DMS79 (cell line): ENCODE data around the gene NEURL1.
"Not testable (repeated sequence)": the region's sequence is repeated elsewhere in the genome, so short reads cannot be mapped to it uniquely, and the experiment has no call there.

Source experiments
- DNase-seq: peaks from one replicate; lab custom pipeline; 2025; lab: John Stamatoyannopoulos, UW

Gene NEURL1

DNA sequence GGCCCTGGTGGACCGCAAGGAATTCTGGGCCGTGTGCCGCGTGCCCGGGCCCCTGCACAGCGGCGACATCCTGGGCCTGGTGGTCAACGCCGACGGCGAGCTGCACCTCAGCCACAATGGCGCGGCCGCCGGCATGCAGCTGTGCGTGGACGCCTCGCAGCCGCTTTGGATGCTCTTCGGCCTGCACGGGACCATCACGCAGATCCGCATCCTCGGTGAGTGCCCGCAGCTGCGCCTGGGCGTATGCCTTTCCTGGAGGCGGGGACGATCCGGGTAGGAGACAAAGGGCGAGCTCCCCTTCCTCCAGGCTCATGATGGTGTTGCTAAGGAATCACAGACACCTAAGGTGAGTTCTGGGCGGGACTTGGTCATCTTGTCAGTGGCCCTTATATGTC is 91.5 kb downstream of the NEURL1 start:
- DNase-seq = no peak

DNA sequence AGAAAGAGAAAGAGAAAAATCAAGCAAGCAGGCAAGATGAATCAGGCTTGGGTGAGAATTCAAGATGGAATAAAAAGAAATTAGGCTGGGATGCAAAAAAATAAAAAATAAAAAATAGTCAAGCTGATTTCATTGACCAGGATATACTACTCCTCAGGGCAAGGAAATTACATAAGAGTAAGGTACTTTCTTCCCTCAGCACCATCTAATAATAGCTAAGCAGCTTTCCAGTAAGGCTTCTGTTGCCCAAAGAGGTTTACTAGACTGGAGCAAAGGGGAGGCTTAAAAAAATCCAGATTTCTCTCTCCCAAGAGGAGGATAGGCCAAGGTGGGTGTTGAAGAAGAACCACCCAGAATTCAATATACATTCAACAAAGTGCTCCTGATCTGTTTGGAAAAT is 93.6 kb downstream of the NEURL1 start:
- DNase-seq = no peak

DNA sequence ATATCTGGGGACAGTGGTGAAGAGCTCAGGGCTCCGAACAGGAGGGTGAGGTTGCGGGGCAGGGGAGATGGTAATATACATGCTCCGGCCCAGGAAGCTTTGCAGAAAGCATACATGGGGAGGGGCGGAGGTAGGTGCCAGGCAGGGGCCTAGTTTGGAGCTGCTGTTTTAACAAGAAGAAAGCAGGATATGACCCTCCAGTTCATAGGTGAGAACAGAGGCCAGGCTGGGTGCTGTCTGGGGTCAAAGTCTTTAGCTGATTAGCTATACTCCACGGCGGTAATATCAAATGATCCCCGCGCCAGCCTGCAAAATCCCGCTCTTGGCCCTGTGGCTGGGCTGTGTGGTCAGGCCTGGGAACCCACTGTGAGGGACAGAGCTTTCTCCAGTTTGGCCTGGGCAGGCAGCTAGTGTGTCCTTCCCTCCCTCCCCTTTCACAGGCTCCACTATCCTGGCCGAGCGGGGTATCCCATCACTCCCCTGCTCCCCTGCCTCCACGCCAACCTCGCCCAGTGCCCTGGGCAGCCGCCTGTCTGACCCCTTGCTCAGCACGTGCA is 95.6 kb downstream of the NEURL1 start:
- no peak for DNase-seq

DNA sequence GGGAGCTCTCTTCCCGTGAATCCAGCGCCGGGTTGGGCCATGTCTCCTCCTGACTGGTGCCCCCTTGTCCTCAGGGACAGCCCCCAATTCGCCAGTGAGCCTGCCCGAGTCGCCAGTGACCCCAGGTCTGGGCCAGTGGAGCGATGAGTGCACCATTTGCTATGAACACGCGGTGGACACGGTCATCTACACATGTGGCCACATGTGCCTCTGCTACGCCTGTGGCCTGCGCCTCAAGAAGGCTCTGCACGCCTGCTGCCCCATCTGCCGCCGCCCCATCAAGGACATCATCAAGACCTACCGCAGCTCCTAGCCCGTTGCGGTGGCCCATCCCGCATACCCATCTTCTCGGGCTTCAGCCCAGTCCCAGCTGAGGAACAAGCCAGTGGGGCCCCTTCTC is 96.6 kb downstream of the NEURL1 start:
- DNase-seq = no peak

DNA sequence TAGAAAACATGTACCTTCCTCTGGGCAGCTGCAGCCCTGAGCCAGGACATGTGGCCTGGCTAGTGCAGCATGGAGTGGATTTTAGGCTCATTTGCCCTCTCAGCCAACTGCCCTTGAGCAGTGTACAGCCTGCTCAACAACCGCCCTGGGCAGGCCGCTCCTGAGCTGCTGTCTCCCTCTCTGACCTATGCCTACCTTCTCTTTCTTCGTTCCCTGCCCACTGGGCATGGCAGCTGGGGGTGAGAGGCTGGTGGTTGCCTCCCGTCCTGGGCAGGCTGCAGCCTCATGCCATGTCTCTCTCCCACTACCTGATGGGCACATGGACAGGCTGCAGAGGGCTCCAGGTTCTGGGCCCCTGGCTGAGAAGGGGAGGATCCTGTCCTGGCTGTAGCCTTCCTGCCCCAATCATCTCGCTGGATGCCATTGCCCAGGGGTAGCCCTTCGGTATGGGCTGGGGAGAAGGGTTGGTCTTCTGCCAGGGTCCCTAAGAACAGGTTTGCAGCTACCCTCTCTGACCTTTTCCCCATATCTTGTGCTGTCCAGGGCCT is 97.3 kb downstream of the NEURL1 start:
- DNase-seq = no peak

DNA sequence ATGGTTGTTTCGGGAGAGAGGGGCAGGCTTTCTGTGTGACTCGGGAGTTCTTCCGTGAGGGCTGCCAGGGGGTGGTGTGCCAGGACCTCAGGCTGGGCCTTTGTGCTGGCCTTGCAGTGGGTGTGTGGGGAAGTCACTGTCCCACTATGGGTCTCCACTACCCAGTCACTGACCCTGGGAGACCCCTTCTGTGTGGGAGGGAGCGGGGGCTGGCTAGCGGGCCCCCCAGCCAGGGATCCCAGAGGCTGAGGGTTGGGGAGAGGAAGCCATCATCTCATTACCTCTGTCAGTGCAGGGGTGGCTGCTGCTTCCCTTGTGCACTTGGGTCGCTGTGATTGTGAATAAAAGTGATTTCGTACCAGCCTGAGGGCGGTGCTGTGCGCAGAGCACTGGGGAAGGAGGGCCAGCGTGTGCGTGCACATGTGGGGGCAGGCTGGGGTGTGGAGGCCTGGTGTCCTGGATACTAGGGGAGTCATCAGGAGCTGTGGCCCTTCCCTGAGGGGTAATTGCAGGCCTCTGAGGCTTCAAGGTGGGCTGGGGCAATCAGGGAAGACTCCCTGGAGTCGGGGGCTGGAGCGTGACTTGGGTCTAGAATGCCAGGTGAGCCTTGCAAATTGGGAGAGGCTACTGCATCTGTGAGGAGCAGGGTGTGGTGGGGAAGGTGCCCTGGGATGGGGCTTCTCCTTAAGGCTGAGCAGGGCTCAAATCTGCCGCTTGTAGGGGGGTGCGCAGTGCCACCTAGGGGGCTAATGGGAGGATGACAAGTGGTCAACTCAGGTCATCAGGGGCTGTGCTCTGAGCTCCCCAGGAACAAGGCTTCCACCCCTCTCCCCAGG is 98.9 kb downstream of the NEURL1 start:
- DNase-seq = no peak

DNA sequence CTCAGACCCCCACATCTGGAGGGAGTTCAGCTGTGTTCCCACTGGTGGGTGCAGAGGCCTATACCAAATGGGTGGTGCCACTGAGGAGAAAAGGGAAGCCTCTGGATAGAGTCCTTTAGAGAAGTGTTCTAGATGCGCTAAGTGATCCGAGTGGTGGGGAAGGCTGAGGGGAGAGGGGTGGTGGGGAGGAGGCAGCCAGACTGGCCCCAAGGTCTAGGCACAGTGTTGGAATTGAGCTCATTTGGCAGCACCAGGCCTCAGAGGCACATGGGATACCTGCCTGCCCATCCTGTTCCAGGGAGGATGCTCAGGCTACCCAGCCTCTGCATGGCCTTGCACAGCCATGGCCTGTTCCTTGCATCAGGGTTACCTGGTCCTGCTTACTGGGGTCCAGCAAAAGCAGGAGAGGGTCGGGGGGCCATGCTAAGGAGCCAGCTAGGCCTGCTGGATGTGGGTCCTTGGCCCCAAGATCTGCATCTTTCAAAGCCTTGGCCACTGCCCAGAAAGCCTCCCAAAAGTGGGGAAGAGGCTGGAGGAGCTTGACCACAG is 99.6 kb downstream of the NEURL1 start:
- no peak for DNase-seq

DNA sequence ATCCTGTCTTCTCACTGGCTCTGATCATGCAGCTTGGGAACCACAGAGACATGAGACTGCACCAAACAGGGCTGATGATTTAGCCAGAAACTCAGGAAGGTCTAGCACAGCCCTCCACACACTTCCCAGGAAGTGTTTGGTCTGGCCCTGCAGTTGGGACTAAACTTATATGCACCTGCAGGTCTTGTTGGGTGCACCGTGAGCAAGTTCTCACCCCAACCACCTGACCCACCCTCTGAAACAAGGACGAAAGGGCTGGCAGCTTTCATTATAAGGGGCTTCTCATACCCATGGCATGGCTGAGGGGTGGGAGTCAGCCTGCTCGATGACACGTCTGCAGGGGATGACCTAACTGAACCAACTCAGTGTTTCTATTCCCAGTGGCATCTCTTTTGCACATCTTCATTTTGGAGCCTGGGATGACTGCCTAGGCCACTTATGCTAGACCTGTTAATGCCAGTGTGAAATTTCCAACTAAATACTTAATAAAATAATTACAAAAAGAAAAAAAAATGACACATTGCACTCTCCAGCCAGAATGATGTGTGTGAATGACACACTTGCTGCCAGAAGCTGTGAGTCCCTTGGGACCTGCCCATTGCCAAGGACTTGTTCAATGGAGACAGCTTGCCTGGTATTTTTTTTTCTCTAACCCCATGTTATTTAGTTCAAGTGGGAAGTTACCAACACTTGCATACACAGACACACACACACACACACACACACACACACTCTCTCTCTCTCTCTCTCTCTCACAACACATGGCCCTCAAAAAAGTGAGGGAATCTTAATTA is 102.6 kb downstream of the NEURL1 start:
- DNase-seq = no peak

DNA sequence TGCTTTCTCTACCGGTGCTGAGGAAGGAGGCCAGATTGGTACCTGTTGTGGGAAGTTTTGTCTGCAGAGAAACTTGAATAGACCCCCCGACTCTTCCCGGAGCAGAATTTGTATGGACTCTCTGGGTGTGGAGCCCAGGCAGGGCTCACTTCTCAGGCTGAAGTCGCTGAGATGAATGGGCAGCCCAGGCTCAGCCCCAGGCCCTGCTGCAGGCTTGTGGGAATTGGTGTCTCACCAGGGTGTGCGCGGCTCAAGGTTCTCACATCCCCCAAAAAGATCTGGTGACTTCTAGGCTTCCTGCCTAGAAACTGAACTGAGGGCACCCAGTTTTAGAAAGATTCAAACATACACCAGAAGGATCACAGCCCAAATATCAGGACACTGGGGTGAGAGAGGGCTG is 103.5 kb downstream of the NEURL1 start:
- no peak for DNase-seq

DNA sequence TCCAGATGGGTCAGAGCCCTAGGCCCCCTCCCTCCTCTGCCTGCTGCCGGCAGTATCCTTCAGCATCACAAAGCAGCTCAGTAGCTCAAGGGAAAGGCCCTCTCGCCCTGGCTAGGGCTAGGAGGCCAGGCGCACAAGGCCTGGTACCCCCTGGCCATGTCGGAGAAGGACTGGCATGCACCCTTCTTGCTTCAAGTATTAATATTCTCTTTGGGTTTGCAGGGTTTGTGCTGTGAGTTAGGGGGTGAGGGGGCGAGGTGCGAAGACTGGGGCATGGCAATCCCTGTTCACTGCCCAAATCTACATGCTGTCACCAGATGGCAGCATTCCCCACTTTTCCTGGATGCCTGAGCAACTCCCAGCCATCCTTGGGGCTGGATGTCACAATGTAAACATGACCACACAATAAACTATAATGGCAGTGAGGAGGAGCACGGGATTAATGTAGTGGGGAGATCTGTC is 105.2 kb downstream of the NEURL1 start:
- DNase-seq = no peak

DNA sequence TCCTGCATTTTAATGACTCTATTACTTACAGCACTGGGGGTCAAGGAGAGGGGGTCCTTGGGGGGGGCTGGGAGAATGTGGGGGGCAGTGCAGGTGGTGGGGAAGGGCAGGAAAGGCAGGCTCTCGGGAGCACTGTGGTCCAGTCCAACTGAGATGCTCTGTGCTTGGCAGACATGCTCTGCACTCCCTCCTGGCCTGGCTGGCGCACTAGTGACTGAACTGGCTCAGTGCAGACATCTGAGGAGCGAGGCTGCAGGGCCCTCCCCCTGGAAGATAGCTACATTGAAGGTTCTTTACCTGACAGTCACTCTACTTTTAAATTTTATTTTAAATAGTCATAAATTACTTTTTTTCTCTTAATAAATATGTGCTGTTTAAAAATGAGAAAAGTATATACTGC is 105.7 kb downstream of the NEURL1 start:
- no peak for DNase-seq

DNA sequence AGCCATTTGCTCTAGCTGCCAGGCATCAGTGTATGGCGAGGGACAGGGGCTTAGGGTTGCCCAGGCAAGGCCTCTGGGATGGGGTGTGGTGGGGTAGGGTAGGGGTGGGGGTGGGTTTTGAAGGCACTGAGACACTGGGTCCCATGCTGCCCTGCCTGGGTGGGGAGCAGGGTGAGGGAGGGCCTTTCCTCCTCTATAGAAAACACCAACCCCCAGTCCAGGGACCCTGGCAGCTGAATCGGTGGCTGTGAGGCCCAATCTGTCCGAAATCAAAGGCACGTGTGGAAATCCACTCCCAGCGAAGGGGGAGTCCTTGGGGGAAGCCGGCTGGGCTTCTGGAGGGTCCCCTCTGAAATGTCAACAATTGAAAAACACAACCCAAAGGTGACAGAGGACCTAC is 106.4 kb downstream of the NEURL1 start:
- no peak for DNase-seq

DNA sequence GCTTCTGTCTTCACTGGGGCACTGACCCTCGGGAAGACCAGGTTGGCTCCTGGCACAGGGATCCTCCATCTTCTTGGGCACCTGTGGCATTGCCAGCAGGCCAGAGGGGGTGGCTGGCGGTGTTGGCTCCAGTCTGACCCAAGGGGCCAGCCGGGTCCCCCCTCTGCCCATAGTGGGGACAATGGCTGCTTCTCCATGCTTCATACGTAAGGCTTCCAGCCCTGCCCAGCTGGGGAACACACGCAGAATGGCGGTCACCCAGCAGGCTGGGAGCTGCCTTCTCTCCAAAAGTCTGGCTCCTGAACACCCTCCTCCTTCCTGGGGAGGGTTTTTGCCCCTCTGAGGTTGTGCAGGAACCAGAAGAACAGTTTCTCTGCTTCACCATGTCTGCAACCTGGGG is 106.8 kb downstream of the NEURL1 start:
- no peak for DNase-seq

DNA sequence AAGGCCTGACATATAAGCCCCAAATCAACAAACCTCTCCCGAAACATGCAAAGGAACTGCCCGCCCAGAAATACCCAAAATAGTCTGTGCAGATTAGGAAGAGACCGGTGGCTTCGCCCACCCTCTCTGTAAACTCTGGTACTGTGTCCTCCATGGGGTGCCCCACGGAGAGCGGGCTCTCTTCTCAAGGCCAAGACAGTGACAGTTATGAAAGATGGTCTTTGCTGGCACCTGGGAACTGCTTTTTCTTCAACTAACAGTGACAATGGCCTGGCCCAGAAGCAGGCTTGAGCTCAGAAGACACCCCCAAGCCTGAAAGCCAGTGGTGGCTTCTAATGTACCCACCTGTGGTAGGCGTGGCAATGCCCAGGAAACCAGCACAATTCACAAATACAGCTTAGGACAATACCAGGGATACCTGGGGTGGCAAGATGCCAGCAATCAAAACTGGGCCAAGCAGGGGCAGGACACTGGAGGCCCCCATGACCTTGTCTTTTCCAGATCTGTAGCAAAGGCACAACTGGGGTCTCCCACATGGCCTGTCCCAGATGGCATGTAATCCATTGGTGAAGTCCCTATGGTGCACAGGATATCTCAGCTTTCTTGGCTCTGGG is 107.6 kb downstream of the NEURL1 start:
- no peak for DNase-seq

DNA sequence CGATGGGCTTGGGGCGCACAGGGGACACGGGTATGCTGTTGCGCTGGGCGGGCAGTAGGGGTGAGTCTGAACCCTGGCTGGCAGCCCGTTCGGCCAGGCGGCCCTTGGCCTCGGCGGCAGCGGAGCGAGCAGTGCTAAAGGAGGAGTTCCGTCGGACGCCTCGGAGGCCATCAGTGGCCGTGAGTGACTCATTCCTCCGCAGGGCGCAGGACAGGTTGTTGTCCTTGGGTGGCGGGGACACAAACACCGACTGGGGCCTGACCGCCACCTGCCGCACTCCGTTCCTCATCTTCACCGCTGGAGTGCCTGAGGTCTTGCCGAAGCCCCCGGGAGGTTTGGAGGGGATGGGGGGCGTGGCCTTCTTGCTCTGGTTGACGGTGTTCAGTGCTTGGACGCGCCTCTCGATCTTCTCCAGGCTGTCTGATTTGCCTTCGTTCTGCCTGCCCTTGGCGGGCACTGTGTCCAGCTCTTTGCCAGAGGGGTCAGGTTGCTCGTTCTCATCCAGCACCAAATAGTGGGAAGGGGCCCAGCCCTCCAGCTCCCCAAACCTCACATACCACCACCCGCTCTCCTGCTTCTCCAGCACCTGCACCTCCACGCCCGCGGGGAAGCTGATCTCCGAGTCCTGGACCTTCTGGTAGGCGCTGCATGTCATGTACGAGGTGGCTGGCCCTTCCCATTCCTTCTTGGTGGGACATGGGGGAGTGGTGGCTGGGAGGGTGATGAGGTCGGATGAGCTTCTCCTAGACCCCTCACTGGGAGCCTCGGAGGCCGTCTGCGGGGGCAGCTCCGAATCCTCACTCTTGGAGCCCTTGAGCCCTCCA is 108.7 kb downstream of the NEURL1 start:
- no peak for DNase-seq

DNA sequence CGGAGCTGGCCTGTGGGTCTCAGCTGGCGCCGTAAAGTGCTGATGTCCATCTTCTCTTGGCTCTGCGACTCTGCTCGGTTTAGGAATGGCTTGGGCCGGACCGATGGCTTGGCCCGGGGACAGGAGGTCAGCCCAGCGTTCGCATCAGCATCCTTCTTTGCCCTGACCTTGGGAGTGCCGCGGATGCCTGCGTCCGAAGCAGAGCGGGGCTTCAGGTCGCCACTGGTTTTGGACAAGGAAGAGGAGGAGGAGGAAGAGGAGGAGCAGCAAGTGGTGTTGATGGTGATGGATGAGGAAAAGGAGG is 109.3 kb downstream of the NEURL1 start:
- DNase-seq = no peak

DNA sequence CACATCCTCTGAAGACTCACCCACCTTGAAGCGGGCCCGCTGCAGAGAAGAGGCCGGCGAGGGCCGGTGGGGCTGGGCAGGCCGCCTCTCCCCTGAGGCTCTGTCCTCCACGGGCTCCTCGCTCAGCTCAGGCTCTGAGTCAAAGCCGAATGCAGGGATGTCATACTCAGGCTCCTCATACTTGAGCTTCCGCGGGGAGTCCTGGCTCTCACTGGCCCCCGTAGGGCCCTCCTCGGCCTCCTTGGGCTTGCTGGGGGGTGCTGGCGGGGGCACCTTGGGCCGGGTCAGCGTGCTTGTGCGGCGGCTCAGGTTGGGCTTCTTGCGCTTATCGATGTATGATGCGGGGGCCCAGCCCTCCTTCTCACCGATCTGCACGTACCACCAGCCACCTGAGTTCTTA is 109.9 kb downstream of the NEURL1 start:
- no peak for DNase-seq

DNA sequence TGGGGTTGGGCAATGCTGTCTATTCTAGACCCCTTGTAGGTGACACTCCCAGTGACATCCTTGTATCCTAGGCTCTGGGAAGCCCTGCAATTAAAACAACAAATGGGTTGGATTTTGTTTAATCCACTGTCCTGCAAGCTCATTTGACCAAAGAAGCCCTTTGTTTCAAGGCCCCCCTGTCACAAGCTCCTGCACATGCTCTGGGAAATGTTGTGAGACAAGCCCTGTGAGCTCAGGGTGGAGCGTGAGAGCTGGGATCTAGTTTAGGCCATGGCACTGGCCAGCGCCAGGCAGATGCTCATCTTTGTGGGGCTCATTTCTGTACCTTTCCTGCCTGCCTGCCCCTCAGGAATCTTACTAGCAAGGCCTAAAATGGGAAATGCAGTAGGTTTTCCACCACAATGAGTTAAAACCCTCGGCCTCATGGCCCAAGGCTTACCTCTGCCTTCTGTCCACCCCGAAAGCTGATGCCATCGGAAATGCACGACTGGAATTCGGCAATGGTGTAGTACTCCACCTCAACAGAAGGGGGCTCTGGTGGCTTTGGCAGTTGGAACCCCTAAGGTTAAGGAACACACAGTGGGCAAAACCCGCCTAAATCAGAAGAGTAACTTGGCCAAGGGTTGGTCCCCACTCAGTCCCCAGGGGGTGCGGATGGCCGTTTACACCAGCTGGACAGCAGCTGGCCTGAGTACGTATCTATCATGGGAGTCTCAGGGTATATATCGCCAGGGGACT is 112.0 kb downstream of the NEURL1 start:
- DNase-seq = no peak

DNA sequence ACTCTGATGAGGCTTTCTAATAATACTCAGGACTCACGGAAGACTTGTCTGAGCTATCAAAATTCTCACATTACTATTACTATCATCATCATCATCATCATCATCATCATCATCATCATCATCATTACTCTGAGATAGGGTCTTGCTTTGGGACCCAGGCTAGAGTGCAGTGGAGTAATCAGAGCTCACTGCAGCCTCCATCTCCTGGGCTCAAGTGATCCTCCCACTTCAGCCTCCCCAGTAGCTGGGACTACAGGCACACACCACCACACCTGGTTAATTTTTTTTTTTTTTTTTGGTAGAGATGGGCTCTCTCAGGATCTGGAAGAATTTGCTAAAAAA is 112.6 kb downstream of the NEURL1 start:
- not testable (repeated sequence) for DNase-seq

DNA sequence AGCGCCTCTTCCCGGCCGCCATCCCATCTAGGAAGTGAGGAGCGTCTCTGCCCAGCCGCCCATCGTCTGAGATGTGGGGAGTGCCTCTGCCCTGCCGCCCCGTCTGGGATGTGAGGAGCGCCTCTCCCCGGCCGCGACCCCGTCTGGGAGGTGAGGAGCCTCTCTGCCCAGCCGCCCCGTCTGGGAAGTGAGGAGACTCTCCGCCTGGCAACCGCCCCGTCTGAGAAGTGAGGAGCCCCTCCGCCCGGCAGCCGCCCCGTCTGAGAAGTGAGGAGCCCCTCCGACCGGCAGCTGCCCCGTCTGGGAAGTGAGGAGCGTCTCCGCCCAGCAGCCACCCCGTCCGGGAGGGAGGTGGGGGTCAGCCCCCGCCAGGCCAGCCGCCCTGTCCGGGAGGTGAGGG is 113.5 kb downstream of the NEURL1 start:
- DNase-seq = not testable (repeated sequence)

DNA sequence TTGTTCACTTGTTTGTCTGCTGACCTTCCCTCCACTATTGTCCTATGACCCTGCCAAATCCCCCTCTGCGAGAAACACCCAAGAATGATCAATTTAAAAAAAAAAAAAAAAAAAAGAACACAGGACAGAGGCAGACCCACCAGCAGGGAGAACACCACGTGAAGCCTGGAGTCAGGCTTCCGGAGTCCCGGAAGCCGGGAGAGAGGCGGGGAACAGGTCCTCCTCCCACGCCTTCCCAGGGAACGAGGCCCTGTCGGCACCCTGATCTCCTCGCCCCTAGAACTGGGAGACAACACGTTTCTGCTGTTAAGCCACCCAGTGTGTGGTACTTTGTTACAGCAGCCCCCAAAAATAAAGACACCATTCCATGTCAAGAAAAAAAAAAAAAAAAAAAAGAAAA is 114.6 kb downstream of the NEURL1 start:
- not testable (repeated sequence) for DNase-seq
